HL-60/S4 treated with retinoic acid at 250 ng/mL for 4 days and 3 days (cell line): Measurements from ENCODE around the gene MON1B.

Experiments used
- in situ Hi-C: fragments of 300-500 bp; cut with MboI; formaldehyde crosslinking; loops from 2 replicates; pipeline ENCODE4 v1.7.0; 2022; ENCODE audit warnings: low sequenced_read_pairs

MON1B gene

GRCh38 chr16:77234611-77235010 is 43.6 kb downstream of the MON1B start:
- in situ Hi-C loops = loop anchor here (25.0 kb wide), 1 partner anchor 353 kb away; no protein-coding TSS in a partner anchor

DNA sequence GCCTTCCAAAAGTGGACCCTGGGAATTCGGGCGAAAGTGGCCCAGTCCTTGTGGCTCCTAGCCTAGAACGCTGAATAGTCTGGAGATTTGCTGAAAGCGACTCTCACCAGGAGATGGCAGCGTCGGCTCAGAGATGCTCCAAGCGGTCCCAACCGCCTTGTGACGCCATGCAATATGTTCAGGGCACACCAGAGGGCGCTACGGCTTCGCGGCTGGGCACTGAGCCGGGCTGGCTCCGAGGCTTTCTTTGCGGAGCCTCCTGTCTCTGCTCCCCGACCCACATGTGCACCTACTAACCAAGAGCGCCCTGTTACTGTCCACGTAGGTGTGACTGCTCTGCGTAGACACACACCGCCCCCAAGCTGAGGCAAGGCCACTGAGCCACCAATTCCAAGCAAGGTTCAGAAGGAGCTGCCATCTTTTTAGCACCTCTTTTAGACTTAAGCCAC is 45.1 kb downstream of the MON1B start:
- in situ Hi-C loops = loop anchor here (25.0 kb wide), 1 partner anchor 351 kb away; no protein-coding TSS in a partner anchor

DNA sequence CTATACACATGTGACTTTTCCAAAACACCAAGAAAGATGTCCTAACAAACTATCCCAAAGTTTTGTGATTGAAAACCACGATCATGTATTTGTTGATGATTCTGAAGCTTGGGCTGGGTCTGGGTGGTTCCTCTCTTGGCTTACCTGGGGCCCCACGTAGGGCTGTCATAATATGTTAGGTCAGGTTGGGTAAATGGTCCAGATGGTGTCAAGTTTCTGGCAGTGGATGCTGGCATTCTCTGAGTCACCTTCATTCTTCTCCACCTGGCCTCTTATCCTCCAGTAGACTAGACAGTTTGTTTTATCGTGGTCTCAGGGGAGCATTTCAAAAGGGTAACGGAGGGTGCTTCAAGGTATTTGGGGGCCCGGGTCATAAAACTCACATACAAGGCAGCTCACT is 47.6 kb downstream of the MON1B start:
- in situ Hi-C loops = loop anchor here (25.0 kb wide), 1 partner anchor 349 kb away; no protein-coding TSS in a partner anchor

GRCh38 chr16:77242471-77242870 is 51.5 kb downstream of the MON1B start:
- in situ Hi-C loops = loop anchor here (25.0 kb wide), 1 partner anchor 345 kb away; no protein-coding TSS in a partner anchor

- in situ Hi-C loops = loop anchor here (25.0 kb wide), 1 partner anchor 341 kb away; no protein-coding TSS in a partner anchor
Observed at GRCh38 chr16:77246150-77246549, 55.2 kb downstream of the MON1B start.

DNA sequence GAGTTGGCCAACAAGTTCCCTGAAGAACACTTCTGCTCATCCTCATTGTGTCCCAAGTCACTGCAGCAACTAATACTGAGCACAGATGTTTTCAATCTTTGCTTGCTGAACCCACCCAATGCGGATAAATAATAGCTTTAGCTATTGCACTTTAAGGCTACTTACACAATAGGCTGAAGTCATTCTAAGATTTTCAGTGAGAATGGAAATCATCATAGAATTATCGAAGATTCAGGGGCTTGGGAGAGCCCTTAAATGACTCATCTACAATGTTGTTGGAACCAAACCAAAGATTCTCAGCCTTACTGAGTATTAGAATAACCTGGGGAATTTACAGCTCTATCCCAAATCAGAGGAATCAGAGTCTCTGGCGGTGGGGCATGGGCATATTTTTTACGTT is 59.4 kb downstream of the MON1B start:
- in situ Hi-C loops = no loop called here
